Ectodermal cell (in vitro differentiated cells): Measurements from ENCODE around the gene CCDC138.

Experiments used
- H3K27ac ChIP-seq: 2 replicates; pipeline ENCODE4 v1.7.0; 2013; ENCODE audit warnings: mild to moderate bottlenecking, low read depth, low read length; ENCODE audit not compliant: insufficient read depth, poor library complexity, severe bottlenecking
- H3K27me3 ChIP-seq: 2 replicates; pipeline ENCODE4 v1.7.0; 2013; ENCODE audit warnings: mild to moderate bottlenecking, low read length; ENCODE audit not compliant: insufficient read depth, control insufficient read depth, poor library complexity, severe bottlenecking
- H3K36me3 ChIP-seq: one replicate; pipeline ENCODE4 v1.7.0; 2013; ENCODE audit warnings: low read length; ENCODE audit not compliant: control insufficient read depth, insufficient read depth
- H3K4me1 ChIP-seq: one replicate; pipeline ENCODE4 v1.7.0; 2013; ENCODE audit warnings: low read length; ENCODE audit not compliant: control insufficient read depth, insufficient read depth
- H3K4me3 ChIP-seq: 2 replicates; pipeline ENCODE4 v1.7.0; 2013; ENCODE audit warnings: low read depth, low read length, control low read depth; ENCODE audit not compliant: insufficient read depth
- H3K9me3 ChIP-seq: 2 replicates; pipeline ENCODE4 v1.7.0; 2013; ENCODE audit warnings: mild to moderate bottlenecking, low read length, moderate library complexity; ENCODE audit not compliant: control insufficient read depth
- WGBS, 2 experiments: methylation state at CpG; one replicate each; pipeline ENCODE4 v1.1.7; 2013; ENCODE audit warnings: missing lambda C conversion rate in 2 of 2; 5-methylcytosine and 5-hydroxymethylcytosine counted together

Gene CCDC138

DNA sequence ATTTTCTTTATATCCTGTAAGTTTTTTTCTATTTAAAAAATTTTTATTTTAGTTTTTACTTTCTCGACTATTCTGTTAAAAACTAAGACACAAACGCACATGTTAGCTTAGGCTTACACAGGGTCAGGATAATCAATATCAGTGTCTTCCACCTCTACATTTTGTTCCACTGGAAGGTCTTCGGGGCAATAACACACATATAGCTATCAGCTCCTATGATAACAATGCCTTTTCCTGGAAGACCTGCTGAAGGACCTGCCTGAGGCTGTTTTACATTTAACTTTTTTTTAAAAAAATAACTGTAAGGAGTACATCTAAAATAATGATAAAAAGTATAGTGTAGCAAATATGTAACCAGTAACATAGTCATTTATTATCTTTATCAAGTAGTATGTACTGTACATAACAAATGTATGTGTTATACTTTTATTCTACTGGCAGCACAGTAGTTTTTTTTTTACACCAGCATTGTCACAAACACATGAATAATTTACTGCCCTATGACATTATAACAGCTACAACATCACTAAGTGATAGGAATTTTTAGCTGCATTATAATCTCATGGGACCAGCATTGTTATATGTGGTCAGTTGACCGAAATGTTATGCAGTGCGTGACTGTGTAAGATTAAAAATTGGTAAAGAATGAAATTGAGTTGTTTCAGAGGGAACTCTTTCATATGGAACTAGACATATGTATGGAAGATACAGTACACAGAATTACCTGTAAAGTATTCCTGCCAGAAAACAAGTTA, 37.9 kb downstream of the CCDC138 start:
- Histone ChIP-seq H3K4me1 (no peaks in the 10 kb centered on the region), H3K9me3 (no peaks in the 10 kb centered on the region), H3K27me3 (no peaks in the 10 kb centered on the region), H3K4me3 (no peak overlapping the region), H3K36me3 (peaks cover 17% of the 10 kb centered on the region), H3K27ac (no peak overlapping the region)
- 93% methylated on average over 5 of the region's 5 CpGs for WGBS, 2 experiments

DNA sequence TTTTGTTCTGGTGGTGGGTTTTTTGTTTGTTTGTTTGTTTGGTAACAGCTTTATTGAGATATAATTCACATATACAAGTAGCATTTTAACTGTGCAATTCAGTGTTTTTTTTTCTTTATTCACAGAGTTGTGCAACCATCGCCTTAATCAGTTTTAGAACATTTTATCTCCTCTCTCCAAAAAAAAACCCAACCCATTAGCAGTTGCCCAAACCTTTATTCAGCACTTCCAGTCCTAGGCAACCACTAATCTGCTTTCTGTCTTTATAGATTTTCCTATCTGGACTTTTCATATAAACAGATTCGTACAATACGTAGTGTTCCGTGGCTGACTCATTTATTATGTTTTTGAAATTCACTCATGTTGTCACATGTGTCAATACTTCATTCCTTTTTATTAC, 38.7 kb downstream of the CCDC138 start:
- Histone ChIP-seq H3K27ac (no peak overlapping the region), H3K9me3 (no peaks in the 10 kb centered on the region), H3K4me3 (no peak overlapping the region), H3K4me1 (no peaks in the 10 kb centered on the region), H3K27me3 (no peaks in the 10 kb centered on the region), H3K36me3 (peaks cover 9% of the 10 kb centered on the region)
- WGBS, 2 experiments: 64 to 74% methylated on average over 3 to 4 of the region's 4 CpGs

DNA sequence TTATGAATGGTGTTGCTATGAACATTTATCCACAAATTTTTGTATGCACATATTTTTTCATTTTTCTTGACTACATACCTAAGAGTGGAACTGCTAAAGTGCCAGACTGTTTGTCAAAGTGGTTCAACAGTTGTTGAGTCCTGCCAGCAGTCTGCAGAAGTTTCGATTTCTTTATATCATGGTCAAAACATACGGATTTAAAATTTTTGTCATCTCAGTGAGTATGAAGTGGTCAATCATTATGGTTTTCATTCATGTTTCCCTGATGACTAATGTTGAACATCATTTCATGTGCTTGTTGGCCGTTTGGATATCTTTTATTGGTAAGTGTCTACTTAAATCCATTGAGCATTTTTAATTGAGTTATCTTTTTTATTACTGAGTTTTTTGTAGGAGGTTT, 39.2 kb downstream of the CCDC138 start:
- H3K4me1 ChIP-seq: no peaks in the 10 kb centered on the region
- no peak overlapping the region for H3K4me3 ChIP-seq
- no peak overlapping the region for H3K27ac ChIP-seq
- WGBS, 2 experiments: 93 to 94% methylated on average over 3 of the region's 3 CpGs
- H3K36me3 ChIP-seq: peaks cover 6% of the 10 kb centered on the region
- no peaks in the 10 kb centered on the region for H3K9me3 ChIP-seq
- no peaks in the 10 kb centered on the region for H3K27me3 ChIP-seq

DNA sequence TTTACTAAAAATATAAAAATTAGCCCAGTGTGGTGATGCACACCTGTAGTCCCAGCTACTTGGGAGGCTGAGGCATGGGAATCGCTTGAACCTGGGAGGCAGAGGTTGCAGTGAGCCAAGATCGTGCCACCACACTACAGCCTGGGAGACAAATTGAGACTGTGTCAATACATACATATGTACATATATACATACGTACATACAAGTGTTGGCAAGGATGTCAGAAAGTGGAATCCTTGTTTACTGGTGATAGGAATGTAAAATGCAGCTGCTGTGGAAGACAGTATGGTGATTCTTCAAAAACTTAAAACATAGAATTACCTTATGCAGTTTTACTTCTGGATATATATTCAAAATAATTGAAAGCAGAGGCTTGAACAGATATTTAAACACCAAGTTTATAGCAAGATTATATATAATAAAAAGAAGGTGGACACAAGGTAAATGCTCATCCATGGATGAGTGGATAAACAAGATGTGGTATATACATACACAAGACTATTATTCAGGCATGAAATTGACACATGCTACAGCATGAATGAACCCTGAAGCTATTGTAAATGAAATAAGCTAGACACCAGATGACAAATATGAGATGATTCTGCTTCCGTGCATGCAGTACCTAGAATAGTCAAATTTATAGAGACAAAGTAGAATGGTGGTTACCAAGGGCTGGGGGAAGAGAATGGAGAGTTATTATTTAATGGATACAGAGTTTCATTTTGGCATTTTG, 43.2 kb downstream of the CCDC138 start:
- no peaks in the 10 kb centered on the region for H3K4me1 ChIP-seq
- H3K4me3 ChIP-seq: no peak overlapping the region
- H3K27me3 ChIP-seq: no peaks in the 10 kb centered on the region
- H3K27ac ChIP-seq: no peak overlapping the region
- 95% methylated on average over 3 to 4 of the region's 4 CpGs for WGBS, 2 experiments
- H3K36me3 ChIP-seq: peaks cover 3% of the 10 kb centered on the region
- no peaks in the 10 kb centered on the region for H3K9me3 ChIP-seq

DNA sequence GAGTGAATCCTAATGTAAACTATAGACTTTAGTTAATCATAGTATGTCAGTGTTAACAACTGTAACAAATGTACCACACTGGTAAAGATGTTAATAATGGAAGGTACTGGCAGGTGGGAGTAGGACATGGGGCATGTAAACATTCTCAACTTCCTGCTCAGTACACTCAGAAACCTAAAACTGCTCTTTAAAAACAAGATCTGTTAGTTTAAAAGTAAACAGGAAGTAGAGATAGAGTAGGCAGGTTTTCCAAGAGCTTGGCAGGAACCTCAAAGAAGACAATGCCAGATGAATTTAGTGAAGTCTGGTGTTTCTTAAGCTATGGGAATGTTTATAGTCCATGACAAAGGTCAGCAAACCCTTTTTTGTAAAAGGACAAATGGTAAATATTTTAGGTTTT, 46.6 kb downstream of the CCDC138 start:
- Histone ChIP-seq H3K9me3 (peaks cover 6% of the 10 kb centered on the region), H3K4me1 (no peaks in the 10 kb centered on the region), H3K4me3 (no peak overlapping the region), H3K27me3 (no peaks in the 10 kb centered on the region), H3K27ac (no peak overlapping the region), H3K36me3 (no peaks in the 10 kb centered on the region)

DNA sequence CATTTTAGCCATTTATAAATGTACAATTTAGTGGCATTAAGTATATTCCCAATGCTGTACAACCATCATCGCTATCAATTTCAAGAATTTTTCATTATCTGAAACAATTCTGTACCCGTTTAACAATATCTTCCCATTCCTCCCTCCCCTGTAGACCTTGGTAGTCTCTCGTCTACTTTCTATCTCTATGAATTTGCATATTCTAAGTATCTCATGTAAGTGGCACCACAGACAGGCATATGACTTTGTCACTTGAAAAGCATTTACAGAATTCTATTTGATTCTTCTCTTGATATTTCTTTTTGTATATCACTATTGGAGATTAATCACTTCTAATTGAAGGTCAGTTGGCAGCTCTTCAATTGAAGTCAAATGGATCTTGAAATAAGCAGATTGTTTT, 48.0 kb downstream of the CCDC138 start:
- WGBS, 2 experiments: 93 to 100% methylated on average over 3 of the region's 3 CpGs
- Histone ChIP-seq H3K4me1 (no peaks in the 10 kb centered on the region), H3K27me3 (no peaks in the 10 kb centered on the region), H3K27ac (no peak overlapping the region), H3K36me3 (peaks cover 8% of the 10 kb centered on the region), H3K9me3 (peaks cover 8% of the 10 kb centered on the region), H3K4me3 (no peak overlapping the region)

DNA sequence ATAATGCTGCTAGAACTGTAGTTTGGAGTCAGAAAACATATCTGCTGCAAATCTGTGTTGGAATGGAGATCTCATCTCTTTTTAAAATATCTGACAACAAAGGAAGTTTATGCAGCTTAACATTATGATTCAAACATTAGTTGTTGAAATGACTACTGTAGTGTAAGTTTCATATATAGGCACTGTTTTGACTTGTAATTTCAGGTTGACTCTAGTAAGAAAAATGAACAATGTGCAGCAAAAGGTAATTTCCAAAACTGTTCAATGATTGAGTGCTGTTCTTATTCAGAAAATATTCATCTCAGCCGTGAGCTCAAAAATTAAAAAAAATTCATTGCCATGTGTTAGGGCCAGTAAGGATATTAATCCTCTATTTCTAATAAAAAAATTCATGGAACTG, 48.5 kb downstream of the CCDC138 start:
- Histone ChIP-seq H3K27ac (no peak overlapping the region), H3K27me3 (no peaks in the 10 kb centered on the region), H3K9me3 (peaks cover 8% of the 10 kb centered on the region), H3K4me3 (no peak overlapping the region), H3K36me3 (peaks cover 10% of the 10 kb centered on the region), H3K4me1 (no peaks in the 10 kb centered on the region)
- 90% methylated on average over 1 of the region's 1 CpG for WGBS, 2 experiments

DNA sequence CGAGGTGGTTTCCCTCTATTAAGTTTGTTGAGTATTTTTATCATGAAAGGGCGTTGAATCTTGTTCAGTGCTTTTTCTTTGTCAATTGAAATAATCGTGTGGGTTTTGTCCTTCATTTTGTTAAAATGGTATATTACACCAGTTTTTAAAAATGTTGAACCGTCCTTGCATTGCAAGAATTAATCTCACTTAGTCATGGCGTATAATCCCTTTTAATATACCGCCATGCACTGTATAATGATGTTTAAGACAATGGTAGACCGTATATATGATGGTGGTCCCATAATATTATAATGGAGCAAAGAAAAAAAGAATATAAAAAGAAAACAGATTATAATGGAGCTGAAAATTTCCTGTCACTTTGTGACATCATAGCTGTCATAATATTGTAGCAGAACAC, 50.6 kb downstream of the CCDC138 start:
- Histone ChIP-seq H3K27me3 (no peaks in the 10 kb centered on the region), H3K4me3 (no peak overlapping the region), H3K9me3 (peaks cover 8% of the 10 kb centered on the region), H3K27ac (no peak overlapping the region), H3K4me1 (no peaks in the 10 kb centered on the region), H3K36me3 (peaks cover 22% of the 10 kb centered on the region)
- 91 to 98% methylated on average over 6 to 7 of the region's 7 CpGs for WGBS, 2 experiments

DNA sequence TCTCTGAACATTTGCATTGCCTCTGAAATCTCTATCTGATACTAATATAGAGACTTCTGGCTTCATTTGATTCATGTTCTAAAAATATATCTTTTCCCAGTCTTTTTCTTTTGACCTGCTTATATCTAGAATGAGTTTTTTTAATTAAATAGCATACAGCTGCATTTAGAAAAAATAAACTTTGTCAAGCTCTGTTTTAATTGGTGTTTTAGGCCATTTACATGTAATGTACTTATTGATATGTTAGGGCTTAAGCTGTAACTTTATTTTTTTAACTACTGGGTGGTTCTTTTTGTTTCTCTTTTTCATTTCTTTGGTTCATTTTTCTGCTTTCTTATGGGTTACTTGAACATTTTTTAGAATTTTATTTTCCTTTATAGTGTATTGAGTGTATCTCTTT, 54.9 kb downstream of the CCDC138 start:
- no peaks in the 10 kb centered on the region for H3K4me1 ChIP-seq
- H3K9me3 ChIP-seq: peaks cover 7% of the 10 kb centered on the region
- H3K36me3 ChIP-seq: peaks cover 22% of the 10 kb centered on the region
- H3K27me3 ChIP-seq: no peaks in the 10 kb centered on the region
- H3K27ac ChIP-seq: no peak overlapping the region
- H3K4me3 ChIP-seq: no peak overlapping the region

DNA sequence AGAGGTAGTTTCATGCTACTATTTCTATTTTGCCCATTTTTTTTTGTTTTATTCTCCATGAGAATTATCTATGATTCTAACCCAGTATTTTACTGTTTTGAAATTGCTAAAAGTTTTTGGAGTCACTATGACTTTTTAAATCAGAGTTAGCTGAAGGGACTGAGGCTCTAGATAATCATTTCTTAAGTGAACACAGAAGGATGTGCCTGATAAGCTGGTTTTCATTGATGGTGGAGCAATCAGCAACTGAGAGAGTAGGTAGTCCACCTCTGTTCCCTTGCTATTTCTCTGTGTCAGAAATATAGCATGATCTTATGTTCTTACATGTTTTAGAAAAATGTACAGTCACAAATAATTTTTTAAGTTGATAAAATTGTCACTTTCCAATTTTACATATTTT, 59.4 kb downstream of the CCDC138 start:
- Histone ChIP-seq H3K4me1 (no peaks in the 10 kb centered on the region), H3K27me3 (no peaks in the 10 kb centered on the region), H3K4me3 (no peak overlapping the region), H3K36me3 (peaks cover 13% of the 10 kb centered on the region), H3K27ac (no peak overlapping the region), H3K9me3 (no peaks in the 10 kb centered on the region)
